HG02943 (cell line): Measurements from ENCODE around the gene CDKN3.
A peak's percentile ranks its signal among the peaks of the same experiment; 100 is the strongest.

Source experiments
- ATAC-seq: cut with Tn5 transposase; IDR thresholded peaks from one replicate; pipeline ENCODE4 v1.9.1; 2021; ENCODE audit warnings: mild to moderate bottlenecking, low read depth, moderate library complexity; ENCODE audit not compliant: unreplicated experiment

The CDKN3 gene

DNA sequence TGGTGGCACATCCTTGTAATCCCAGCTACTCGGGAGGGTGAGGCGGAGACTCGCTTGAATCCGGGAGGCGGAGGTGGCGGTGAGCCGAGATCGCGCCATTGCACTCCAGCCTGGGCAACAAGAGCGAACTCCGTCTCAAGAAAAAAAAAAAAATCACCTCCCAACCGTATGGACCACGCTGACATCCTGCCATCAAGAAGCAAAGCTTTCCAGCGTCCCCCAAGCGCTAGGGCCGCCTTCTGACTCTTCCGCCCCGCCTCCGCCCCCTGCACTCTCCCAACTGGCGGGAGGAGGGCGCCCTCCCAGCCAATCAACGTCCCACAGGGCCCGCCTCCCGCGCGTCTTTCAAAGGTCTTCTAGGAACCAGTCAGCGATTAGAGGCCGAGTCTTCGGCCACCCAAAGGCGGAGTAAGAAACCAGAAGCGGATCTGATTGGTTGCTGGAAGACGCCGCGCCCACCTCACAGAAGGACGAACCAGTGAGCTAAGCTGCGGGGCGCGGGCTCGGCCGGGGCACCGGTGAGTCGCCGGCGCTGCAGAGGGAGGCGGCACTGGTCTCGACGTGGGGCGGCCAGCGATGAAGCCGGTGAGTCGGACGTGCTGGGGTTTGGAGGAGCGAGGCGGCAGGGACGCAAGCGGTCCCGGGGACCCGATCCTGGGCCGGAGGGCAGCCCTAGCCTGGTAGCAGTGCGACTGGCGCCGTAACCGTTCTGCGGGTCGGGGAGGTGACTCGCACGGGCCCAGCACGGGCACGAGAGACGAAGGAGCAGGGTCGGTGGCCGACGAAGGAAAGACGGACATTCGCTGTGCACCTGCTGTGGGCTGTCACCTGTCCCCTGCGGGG, at the start of gene CDKN3:
CDKN3 (plus strand) TSS at position 515 of the 843 bp plus-strand sequence; CDS start at position 577, 62 bp downstream.
- ATAC-seq, result peak; percentile 97

DNA sequence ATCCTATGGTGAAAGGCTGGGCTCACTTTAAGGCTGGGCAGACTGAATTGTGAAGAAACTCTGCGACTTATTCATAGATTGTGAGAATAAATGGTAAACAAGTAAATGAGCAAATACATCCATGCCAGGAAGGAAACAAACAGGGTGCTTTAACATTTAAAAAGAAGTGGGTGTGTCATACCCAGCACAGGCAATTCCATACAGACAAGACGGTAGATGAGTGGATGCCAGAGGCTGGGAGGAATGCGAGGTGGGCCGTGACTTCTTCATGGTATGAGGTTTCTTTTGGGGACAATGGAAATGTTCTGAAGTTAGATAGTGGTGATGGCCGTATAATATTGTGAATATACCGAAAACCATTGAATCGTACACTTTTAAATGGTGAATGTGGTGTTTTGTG, 49.8 kb upstream of the CDKN3 start:
- ATAC-seq, result no peak

DNA sequence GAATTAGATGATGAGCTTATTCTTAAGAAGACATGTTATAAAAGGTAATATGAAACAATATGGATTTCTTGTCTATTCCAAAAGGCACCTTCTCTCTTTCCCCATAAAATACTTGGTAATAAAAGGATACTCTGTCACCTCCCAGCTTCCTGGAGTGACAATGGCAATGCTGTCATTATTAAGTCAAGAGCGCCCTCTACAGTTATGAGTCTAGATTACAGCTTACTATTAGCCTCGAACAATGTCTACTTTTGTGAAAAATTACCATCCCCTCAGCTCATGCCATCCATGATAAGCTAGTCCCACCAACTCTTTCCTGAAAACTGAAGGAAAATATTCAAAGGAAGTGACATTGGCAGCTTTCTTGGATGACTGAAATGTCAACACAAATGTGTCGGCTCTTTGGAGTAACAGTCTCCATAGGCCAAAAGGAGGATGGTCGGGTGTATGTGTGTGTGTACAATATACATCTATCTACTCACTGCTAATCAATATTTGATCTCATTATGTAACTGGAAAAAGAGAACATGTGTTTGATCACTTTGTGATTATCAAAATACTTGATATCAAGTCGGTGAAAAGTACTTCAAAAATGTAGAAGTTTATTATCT, 48.7 kb upstream of the CDKN3 start:
- no peak for ATAC-seq

DNA sequence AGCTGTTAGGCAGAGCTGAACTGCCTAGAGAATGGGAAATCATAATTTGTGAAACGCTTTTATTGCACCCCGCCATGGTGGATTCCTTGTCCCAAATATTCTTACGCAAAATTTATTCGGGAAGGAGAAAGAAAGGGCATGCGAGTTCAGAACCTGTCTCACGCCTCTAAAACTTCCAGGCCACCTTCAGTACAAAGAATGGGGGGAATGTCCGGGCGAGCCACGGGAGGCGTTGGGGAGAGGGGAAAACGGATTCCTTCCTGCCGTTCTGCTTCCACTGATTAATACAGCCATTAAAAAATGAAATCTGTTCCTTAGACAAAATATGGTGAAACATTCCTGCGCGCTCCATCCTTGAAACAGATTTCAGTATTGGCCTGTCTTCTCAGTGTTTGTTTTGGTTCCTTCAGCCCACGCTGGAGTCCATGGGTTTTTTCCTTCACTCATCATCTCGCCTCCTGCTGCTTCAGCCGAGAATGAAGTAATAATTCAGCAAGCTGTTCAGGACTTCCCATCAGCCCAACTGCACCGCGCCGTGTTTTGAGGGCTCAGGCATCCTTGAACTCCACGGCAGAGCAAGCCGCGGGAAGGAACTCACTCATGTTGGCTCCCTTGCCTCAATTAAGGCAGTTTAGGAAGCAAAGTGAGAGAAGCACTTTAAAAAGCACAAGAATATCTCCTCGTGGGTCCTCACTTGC, 47.7 kb upstream of the CDKN3 start:
- ATAC-seq, result no peak

DNA sequence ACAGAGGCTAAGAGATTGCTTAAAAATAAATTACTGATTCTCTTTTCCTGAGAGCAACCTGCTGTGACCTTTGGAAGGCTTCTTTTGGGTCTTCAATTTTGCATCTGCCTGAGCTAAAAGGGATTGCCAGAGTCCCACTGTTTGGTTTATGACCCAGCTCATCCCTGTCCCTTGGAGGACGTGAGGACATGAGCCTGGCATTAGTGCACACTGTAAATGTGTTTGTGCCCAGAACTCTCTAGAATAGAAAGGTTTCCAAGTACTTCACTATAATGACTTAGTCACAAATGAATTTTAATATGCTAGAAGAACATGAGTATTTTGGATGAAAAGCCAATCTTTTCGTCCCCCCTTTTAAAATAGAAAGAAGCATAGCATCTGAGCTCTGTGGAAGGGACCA, 47.1 kb upstream of the CDKN3 start:
- no peak for ATAC-seq

DNA sequence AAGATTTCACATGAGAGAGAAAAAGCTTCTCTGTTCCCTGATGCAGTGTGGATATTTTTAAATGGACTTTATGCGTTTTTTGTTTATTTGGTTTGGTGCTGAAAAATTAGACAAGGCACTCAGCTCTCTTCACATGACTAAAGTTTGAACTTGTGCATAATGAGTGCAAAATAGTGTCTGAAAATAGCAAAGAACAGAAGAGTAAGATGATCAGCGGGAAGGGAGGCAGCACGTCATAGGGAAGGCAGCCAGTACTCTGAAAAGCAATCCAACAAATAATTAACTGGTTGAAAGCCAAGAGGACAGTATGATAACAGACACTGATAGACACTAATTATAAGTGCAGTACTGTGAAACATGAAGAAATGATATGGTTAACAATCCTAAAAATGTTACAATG, 46.6 kb upstream of the CDKN3 start:
- ATAC-seq, result no peak

DNA sequence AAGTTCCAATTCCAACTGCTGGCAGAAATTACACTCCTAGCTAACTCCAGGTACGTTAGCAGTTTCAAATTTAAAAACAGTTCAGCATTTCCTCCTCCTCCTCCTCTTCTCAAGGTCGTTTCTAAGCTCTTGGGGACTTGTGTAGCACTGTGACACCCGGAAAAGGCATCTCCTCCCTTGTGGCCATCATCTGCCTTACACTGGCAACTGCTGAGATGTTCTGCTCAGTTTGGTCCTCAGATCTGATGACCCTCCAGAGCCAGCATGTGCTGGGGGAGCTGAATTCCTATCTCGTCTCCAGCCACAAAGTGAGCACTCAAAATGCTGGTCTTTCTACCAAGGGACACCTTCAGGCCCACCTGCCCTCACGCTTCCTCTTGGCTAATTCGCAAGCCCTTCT, 43.5 kb upstream of the CDKN3 start:
- no peak for ATAC-seq

DNA sequence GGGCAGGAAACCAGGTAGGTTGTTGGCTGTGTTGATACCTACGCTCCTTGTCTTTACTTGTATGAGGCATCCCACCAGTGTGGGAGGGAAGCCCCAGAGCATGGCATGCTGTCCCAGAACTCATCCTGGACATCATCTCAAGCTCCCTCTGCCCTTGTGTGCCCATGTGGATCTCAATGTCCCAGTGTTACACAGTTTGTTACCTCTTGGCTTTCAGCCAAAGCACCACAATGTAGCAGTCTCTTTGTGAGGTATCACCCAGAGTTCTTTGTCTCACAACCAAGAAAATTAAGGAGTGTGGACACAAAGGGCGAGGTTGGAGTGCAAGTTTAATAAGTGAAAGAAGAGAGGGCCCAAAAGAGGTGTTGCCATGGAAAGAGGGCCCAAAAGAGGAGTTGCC, 43.1 kb upstream of the CDKN3 start:
- no peak for ATAC-seq

DNA sequence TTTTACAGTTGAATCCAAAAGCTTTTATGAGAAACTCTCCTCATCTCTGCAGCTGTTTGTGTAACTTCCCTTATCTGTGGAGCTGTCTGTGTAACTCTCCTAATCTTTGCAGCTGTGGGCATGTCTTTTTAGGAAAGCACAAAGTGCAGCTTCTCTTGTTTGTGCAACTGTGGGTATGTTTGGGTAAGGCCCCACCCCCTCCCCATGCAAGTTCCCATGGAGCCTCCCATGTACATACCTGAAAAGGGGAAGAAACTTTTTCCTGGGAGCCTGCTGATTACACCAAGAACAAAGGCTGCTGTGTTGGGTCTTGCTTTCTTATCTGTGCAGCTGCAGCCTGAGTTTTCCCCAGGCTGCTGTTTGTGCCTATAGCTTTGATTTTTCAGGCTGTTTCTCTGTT, 42.7 kb upstream of the CDKN3 start:
- no peak for ATAC-seq

DNA sequence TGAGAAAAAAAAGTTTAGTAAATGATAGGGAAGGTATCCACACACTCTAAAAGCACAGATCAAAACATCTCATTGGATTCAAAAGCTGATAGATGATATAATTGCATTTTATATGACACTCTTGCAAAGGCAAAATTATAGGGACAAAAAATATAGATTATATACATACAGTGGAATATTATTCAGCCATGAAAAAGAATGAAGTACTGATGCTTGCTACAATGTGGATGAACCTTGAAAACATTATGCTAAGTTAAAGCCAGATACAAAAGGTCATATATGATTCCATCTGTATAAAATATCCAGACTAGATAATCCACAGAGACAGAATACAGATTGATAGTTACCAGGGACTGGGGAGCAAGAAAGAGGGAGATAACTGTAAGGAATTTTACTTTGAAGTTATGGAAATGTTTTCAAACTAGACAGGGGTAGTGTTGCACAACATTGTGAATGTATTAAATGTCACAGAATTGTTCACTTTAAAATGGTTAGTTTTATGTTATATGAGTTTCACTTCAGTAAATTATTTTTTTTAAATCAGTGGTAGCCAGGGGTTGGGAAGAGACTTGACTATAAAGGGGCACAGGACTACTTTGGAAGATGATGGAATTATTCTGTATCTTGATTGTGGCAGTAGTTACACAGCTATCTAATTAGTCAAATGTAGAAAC, 41.7 kb upstream of the CDKN3 start:
- no peak for ATAC-seq

DNA sequence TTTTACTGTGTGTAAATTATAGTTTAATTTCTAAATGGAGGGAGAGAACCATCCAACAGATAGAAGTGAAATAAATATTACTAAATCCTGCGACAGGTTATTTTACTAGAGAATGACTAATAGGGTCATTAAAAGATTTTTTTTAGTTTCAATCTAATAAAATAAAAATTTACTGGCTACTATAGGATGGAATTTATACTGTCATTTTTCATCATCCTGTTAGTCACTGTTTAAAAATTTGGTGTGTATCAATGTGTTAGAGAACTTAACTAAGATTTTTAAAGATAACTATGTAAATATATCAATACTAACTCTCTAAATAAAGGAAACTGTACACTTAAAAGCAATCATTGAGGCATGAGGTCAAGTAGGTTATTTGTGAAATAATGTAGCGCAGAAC, 41.1 kb upstream of the CDKN3 start:
- ATAC-seq, result no peak

- ATAC-seq, result no peak
These were observed 40.6 kb upstream of the CDKN3 start for GRCh38 chr14:54356172-54356571.

DNA sequence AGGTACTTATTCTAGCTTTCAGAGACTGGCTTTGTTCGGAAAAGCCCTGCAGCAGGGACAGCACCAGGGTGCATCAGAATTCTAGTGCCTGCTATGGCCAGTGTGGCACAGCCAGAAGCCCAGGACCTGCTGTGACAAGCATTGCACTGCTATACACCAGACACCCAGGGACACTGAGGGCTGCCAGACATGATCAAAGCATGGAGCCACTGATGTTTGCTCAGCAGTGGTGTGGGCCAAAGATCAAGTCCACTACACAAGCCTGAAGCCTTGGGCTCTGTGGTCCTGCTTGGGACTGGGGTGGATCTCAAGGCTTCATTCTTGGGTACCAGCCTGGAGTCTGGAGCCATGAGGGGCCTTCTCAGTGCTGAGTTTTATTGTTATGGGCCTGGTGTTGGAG, 36.1 kb upstream of the CDKN3 start:
- ATAC-seq, result no peak

DNA sequence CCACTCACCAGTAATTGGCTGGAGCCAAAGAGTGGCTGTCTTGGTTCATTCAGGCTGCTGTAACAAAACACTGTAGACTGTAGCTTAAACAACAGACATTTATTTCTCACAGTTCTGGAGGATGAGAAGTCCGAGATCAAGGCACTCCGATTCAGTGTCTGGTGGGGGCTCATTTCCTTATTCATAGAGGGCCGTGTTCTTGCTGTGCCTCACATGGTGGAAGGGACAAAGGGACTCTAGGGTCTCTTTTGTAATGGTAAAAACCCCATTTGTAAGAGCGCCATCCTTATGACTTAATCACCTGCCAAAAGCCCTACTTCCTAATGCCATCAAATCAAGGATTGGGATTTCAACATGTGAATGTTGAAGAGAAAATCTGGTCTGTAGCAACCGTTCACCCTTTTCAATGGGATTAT, 34.7 kb upstream of the CDKN3 start:
- ATAC-seq, result no peak

DNA sequence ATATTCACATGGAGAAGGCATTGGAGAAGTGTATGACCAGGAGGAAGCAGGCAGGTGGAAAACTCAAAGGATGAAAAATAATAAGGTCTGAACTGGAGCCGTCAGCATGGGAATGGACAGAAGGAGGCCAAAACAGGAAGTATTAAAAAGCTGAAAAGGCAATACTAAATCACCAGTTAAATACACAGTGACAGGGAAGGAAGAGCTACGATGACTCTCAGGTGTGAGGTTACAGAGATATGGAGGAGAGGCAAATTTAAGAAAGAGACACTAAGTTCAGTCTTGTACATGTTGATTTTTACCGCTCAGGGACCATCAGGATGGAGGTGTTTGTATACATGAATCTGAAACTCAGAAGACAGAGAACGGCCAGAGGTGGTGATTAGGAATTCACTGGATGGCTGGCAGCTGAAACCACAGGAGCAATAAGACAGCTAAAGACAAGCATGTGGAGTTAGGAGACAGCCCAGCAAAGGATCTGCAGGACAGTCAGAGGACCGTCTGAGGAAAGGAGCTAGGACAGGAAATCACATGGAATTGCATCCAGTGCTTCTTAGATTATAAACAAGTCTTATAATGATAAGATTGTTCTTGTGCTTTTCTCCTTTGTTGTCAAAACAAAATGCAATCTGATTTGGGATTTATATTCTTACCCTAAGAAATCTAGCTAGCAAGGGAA, 33.9 kb upstream of the CDKN3 start:
- no peak for ATAC-seq

DNA sequence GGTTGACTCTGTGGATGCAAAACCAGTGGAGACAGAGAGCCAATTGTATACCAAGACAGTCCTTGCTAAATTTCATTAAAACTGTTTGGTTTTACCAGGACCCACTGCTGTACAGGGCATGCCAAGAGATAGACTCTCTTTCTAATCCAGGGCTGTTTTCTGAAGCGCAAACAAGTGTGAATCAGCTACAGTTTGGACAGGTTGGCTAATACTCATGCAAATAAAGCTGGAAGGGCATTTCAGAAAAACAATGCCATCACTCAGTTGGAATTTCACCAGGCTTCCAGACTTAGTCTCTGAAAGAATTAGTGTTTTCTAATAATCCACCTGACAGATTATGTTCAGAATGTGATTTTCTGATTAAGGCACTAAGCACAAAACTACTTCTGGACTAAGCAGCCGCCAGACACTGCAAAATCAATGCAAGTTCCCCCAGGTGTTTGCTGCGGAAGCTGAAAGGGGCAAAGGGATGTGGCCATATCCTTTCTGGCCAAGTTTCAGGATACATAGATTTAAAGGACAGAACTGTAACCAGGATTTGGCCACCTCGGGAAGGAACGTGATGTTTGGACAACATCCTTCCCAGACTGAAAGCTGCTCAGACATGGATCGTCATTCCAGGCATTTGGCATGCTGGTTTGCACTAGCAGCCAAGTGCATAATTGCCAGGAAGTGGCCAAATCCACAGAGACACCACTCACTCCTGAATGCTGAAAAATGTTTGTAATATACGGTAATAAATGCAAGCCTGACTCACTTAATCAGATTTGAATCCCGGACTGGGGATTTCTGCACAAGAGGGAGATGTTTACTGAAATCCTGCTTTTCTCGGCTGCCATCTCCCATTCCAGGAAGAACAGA, 32.0 kb upstream of the CDKN3 start:
- no peak for ATAC-seq

GRCh38 chr14:54366736-54367735, 29.8 kb upstream of the CDKN3 start:
- no peak for ATAC-seq

DNA sequence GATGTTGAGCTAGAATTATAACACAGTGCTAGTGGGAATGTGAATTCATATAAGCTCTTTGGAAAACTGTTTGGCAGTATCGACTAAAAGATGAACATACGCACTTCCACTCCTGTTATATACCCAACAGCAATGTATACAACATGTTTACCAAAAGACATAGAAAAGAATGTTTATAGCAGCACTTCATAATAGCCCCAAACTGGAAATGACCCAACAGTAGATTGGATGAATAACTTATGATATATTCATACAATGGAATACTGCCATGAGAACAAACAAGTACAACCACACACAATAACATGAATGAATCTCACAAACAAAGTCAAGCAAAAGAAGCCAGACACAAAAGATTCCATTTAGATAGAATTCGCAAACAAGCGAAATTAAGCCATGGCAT, 28.5 kb upstream of the CDKN3 start:
- no peak for ATAC-seq
